HepG2 (cell line): ENCODE data around the gene CDKN1A. TPM values are rescaled to one million over a fixed set of nuclear protein-coding genes. Genes with fewer than 3 reads are reported as not detected.

Experiments used
- CERS6 ChIP-seq: sonication (generic); formaldehyde crosslinking; IDR thresholded peaks from 2 replicates; pipeline ENCODE4 v1.5.0; 2020; ENCODE audit warnings: missing genetic modification reagents
- GFI1 ChIP-seq: sonication (generic); formaldehyde crosslinking; IDR thresholded peaks from 2 replicates; pipeline ENCODE4 v1.5.0; 2020; ENCODE audit warnings: missing genetic modification reagents, mild to moderate bottlenecking, borderline replicate concordance
- HOMEZ ChIP-seq: IDR thresholded peaks from 2 replicates; pipeline ENCODE4 v1.6.1; 2016; ENCODE audit warnings: low read depth
- MIER2 ChIP-seq: IDR thresholded peaks from 2 replicates; pipeline ENCODE4 v1.6.1; 2016; ENCODE audit warnings: missing biosample characterization, missing genetic modification reagents
- NR2F6 ChIP-seq, 2 experiments: IDR thresholded peaks; 2 replicates each; pipeline ENCODE4 v1.6.1; 2016; ENCODE audit warnings: antibody characterized with exemption in 1 of 2, mild to moderate bottlenecking in 1 of 2
- PATZ1 ChIP-seq: sonication (generic); formaldehyde crosslinking; IDR thresholded peaks from 2 replicates; pipeline ENCODE4 v1.4.0; 2020; ENCODE audit warnings: missing genetic modification reagents
- PRPF4 ChIP-seq: fragments of 200-400 bp; formaldehyde crosslinking; IDR thresholded peaks from 2 replicates; pipeline ENCODE4 v1.6.1; 2016; ENCODE audit warnings: low read length, low read depth; ENCODE audit not compliant: poor library complexity, severe bottlenecking
- SMAD1 ChIP-seq: sonication (generic); formaldehyde crosslinking; IDR thresholded peaks from 2 replicates; pipeline ENCODE4 v1.4.0; 2020; ENCODE audit warnings: missing genetic modification reagents, low read depth, mild to moderate bottlenecking, borderline replicate concordance
- ZFP41 ChIP-seq: sonication (generic); formaldehyde crosslinking; IDR thresholded peaks from 2 replicates; pipeline ENCODE4 v1.4.0; 2020; ENCODE audit warnings: mild to moderate bottlenecking, missing genetic modification reagents, borderline replicate concordance
- ZNF510 ChIP-seq: sonication (generic); formaldehyde crosslinking; IDR thresholded peaks from 2 replicates; pipeline ENCODE4 v1.4.0; 2020; ENCODE audit warnings: low read depth, mild to moderate bottlenecking, missing genetic modification reagents
- ZNF556 ChIP-seq: sonication (generic); formaldehyde crosslinking; IDR thresholded peaks from 2 replicates; pipeline ENCODE4 v1.4.0; 2020; ENCODE audit warnings: mild to moderate bottlenecking, missing genetic modification reagents, borderline replicate concordance
- ZNF598 ChIP-seq: sonication (generic); formaldehyde crosslinking; IDR thresholded peaks from 2 replicates; pipeline ENCODE4 v1.5.1; 2020; ENCODE audit warnings: mild to moderate bottlenecking, missing genetic modification reagents, borderline replicate concordance
- ZNF629 ChIP-seq: sonication (generic); formaldehyde crosslinking; conservative IDR thresholded peaks from 2 replicates; pipeline ENCODE4 v1.5.0; 2020; ENCODE audit warnings: missing genetic modification reagents
- ZNF709 ChIP-seq: sonication (generic); formaldehyde crosslinking; IDR thresholded peaks from 2 replicates; pipeline ENCODE4 v1.5.0; 2020; ENCODE audit warnings: mild to moderate bottlenecking, missing genetic modification reagents
- ZNF800 ChIP-seq: sonication (generic); formaldehyde crosslinking; IDR thresholded peaks from 2 replicates; pipeline ENCODE4 v1.4.0; 2020; ENCODE audit warnings: missing genetic modification reagents
- ZNF839 ChIP-seq: sonication (generic); formaldehyde crosslinking; IDR thresholded peaks from 2 replicates; pipeline ENCODE4 v1.4.0; 2020; ENCODE audit warnings: missing genetic modification reagents, mild to moderate bottlenecking, borderline replicate concordance
- ZSCAN20 ChIP-seq: sonication (generic); formaldehyde crosslinking; IDR thresholded peaks from 2 replicates; pipeline ENCODE4 v1.4.0; 2020; ENCODE audit warnings: missing genetic modification reagents, mild to moderate bottlenecking, borderline replicate concordance
- polyA plus RNA-seq, 8 experiments: library from polyadenylated mRNA; depleted of rRNA in 3 of 8; stranded (reverse) in 7 of 8; unstranded in 1 of 8; fragments of >200 nt; fragmentation: Illumina TruSeq in 4 of 8; extraction: Trizol in 4 of 8; gene quantifications; 2 replicates each; pipeline versions ENCODE4 v1.2.1 to v1.2.3, GENCODE V29; 2011 to 2016; ENCODE audit warnings: low read depth in 4 of 8, missing spikeins in 1 of 8, mixed read lengths in 1 of 8; ENCODE audit not compliant: insufficient read depth in 1 of 8
- total RNA-seq, 5 experiments: library from RNA; depleted of rRNA; stranded (reverse); fragments of >200 nt; fragmentation: Illumina TruSeq; extraction: Trizol; gene quantifications; 2 replicates each; pipeline ENCODE4 v1.2.3, GENCODE V29; 2016; ENCODE audit warnings: low read depth in 1 of 5
- TF ChIP-seq, protein P1 (sequence below), 2 experiments: sonication (generic) in 1 of 2; formaldehyde crosslinking in 1 of 2; IDR thresholded peaks; 2 replicates each; pipeline versions ENCODE4 v1.4.0 to v1.6.1; 2018 to 2020; ENCODE audit warnings: missing genetic modification reagents in 2 of 2, borderline replicate concordance in 1 of 2, low read depth in 1 of 2, mild to moderate bottlenecking in 1 of 2, missing biosample characterization in 1 of 2
- TF ChIP-seq, protein P2 (sequence below): IDR thresholded peaks from 2 replicates; pipeline ENCODE4 v1.6.1; 2012; ENCODE audit warnings: inconsistent platforms

Gene CDKN1A
- total and polyA plus RNA-seq, 2 of the 13 experiments (the other 11 are each of a cell fraction or from before 2014, with no cell fraction given): 60.7 to 92.1 TPM

- TF ChIP-seq, protein P1, sequence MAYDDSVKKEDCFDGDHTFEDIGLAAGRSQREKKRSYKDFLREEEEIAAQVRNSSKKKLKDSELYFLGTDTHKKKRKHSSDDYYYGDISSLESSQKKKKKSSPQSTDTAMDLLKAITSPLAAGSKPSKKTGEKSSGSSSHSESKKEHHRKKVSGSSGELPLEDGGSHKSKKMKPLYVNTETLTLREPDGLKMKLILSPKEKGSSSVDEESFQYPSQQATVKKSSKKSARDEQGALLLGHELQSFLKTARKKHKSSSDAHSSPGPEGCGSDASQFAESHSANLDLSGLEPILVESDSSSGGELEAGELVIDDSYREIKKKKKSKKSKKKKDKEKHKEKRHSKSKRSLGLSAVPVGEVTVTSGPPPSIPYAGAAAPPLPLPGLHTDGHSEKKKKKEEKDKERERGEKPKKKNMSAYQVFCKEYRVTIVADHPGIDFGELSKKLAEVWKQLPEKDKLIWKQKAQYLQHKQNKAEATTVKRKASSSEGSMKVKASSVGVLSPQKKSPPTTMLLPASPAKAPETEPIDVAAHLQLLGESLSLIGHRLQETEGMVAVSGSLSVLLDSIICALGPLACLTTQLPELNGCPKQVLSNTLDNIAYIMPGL (CRISPR knock-in tag; IDR thresholded peaks at IDR 0.05; ENCODE audit: borderline replicate concordance in 1 of 2, low read depth in 1 of 2): peak; percentile 52 to 66; a peak in 2 of 4 replicates
- TF ChIP-seq ZNF629 (CRISPR knock-in tag) (peak; percentile 68), ZFP41 (CRISPR knock-in tag) (peak; percentile 79; the same call in 1 of the 2 replicates), ZNF839 (CRISPR knock-in tag) (peak; percentile 77; the same call in 1 of the 2 replicates), ZNF598 (no peak), MIER2 (CRISPR knock-in tag) (peak; percentile 83), HOMEZ (peak; percentile 74; the same call in 1 of the 2 replicates), ZNF800 (CRISPR knock-in tag) (peak; percentile 85), CERS6 (no peak), GFI1 (CRISPR knock-in tag) (peak; percentile 74; the same call in 1 of the 2 replicates), NR2F6 (IDR thresholded peaks at IDR 0.05) (0 out of 2 replicates have a peak, but pooled peaks have one; percentile 38), NR2F6 (CRISPR knock-in tag; IDR thresholded peaks at IDR 0.05) (peak; percentile 81; the same call in 1 of the 2 replicates), ZSCAN20 (no peak), ZNF510 (CRISPR knock-in tag) (peak; percentile 58; the same call in 1 of the 2 replicates), ZNF556 (CRISPR knock-in tag) (no peak; the same call in 1 of the 2 replicates), PATZ1 (CRISPR knock-in tag) (peak; percentile 95), SMAD1 (CRISPR knock-in tag) (peak; percentile 62; the same call in 1 of the 2 replicates), PRPF4 (peak; percentile 23), ZNF709 (CRISPR knock-in tag) (peak; percentile 47; the same call in 1 of the 2 replicates)
- TF ChIP-seq, protein P2, sequence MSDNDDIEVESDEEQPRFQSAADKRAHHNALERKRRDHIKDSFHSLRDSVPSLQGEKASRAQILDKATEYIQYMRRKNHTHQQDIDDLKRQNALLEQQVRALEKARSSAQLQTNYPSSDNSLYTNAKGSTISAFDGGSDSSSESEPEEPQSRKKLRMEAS: peak; percentile 91
Measured at GRCh38 chr6:36666826-36667591, 11.5 kb upstream of the CDKN1A start (continued).
